RKO (cell line): ENCODE results near the gene TPMT.
A peak's percentile ranks its signal among the peaks of the same experiment; 100 is the strongest.
"Not testable (repeated sequence)": the region's sequence is repeated elsewhere in the genome, so short reads cannot be mapped to it uniquely, and the experiment has no call there.

Source experiments
- DNase-seq: peaks from one replicate; pipeline ENCODE4 v3.0.0-alpha.2; 2016; ENCODE audit warnings: low spot score

TPMT gene

DNA sequence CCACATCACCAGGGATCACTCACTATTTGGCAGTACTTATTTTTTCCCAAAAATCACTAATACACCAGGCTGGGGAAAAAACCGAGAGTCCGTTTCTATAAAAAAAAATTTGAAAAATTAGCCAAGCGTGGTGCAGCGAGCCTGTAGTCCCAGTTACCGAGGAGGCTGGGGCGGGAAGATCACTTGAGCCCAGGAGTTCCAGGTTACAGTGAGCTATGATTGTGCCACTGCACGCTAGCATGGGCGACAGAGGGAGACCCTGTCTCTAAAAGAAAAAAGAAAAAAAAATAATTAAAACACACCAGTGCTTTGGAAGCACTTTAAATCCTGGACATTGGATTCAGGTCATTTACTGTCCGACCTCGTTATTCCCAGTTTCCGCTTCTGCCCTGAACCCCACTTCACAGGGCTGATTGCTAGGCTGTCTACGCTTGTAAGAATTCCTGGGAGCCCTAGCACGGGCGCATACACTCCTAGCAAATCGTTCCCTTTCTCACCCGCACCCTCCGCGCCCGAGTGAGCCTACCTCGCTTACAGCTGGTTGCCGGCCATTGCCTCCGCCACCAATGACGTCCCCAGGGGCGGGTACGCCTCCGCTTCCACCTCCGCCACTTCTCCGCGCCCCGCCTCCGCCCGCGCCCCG is at the start of gene TPMT:
TSS of gene TPMT (minus strand) at position 571 of the 643 bp plus-strand sequence. CDS start 5,950 bp downstream, outside the sequence.
- DNase-seq = peak; percentile 4

DNA sequence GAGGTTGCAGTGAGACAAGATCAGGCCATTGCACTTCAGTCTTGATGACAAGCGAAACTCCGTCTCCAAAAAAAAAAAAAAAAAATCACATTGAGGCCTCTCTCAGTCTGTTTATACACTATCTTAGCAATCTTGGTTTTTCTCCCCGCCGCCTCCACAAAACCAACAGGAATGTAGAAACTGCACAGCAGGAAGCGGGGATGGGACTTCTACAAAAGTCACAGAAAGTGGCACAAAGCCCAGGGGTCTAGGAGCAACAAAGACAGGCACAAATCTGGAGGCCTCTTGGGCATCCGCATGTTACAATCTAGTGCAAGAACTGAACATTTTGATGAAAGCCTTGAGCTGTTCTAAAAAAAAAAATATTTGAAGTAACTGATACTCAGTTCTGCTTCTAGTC is 48.9 kb upstream of the TPMT start:
- DNase-seq = no peak

DNA sequence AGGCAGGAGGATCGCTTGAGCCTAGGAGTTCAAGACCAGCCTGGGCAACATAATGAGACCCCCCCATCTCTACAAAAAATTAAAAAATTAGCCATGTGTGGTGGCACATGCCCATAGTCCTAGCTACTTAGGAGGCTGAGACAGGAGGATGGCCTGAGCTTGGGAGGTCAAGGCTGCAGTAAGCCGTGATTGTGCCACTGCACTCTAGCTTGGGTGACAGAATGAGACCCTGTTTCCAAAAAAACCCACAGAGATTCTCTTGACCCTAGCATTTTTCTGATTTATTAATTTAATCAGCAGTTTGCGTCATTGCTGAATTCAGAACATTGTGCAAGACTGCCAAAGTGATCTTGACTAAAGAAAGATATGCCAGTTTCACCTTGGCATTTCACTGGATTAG is 37.1 kb upstream of the TPMT start:
- DNase-seq = no peak

DNA sequence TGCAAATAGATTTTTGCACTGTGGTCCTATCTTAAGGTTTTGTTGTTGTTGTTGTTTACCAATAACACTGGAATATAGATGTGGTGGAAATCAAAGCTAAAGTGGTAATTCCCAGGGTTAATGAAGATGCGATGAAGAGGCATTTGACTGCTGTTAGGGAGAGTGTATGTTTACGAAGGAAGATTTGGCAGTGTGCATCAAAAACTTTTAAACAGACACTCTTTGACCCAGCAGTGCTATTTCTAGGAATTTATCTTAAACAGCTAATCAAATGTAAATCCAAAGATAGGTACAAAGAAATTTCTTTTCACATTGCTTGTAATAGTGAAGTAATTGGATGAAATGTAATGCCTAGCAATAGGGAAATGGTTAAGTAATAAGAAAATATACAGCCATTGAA is 34.3 kb upstream of the TPMT start:
- no peak for DNase-seq

DNA sequence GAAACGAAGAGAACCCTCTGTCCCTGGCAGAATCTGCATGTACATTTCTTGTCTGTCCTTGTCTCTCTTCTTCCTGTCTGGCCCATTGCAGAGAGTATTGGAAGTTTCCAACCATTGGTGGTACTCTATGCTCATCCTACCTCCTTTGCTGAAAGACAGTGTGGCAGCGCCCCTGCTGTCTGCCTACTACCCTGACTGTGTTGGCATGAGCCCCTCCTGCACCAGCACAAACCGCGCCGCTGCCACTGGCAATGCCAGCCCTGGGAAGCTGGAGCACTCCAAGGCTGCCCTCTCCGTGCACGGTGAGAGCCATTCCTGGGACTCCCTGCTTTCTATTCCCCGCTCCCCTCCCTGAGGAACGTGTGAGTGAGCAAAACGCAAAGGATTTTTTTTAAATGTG is 32.8 kb upstream of the TPMT start:
- DNase-seq = no peak

DNA sequence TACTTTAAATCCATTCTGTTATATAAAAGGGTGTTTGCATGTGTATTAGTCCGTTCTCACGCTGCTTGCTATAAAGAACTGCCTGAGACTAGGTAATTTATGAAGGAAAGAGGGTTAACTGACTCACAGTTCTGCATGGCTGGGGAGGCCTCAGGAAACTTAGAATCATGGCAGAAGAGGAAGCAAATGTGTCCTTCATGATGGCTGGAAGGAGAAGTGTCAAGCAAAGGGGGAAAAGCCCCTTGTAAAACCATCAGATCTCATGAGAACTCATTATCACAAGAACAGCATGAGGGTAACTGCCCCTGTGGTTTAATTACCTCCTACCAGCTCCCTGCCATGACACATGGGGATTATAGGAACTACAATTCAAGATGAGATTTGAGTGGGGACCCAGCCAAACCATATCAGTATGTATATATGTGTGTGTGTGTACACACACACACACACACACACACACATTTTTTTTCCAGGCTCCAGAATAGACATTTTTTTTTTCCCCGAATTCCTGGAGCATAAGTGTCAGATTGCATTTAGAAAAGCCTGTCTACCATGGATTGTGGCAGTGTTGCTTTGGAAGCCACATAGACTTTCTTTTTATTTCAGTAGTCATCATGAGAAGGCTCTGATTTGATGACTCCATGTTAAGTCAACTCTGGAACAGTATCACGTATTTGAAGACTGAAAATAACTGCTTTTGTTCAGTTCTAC is 31.8 kb upstream of the TPMT start:
- DNase-seq = no peak

DNA sequence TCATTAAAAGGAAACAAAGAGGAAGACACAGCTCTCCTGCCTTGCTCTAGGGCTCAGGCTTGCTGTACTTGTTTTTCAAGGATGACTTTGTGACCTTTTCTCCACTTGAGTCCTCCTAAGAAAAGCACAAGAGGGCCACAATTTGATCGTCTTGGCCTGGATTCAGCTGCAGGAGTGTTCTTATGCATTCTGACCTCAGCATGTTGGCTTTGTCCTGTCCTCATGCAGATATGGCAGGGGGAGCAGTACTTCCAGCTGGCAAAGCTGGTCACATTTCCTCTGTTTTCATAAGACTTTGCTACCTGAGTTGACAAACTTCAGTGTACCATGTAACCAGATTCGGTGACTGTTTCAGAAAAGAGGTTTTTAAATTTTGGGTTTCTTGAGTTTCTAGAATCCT is 31.2 kb upstream of the TPMT start:
- no peak for DNase-seq

DNA sequence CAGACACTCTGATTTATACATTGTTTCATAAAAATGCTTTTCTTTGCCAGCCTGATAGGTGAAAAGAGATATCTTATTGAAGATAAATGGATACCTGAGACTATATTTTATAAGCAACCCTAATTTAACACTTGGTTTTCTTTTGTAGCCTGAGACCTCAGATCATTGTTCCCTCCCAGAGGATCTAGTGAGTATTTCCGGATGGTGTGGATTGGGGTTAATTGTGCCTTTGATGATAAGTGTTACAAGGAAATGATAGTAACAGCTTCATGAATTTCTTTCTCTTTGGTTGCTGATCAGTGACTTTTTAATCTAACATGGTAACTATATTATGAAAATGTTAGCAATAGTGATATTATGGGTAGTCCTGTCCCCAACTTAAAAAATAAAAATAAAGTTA is 30.7 kb upstream of the TPMT start:
- no peak for DNase-seq

DNA sequence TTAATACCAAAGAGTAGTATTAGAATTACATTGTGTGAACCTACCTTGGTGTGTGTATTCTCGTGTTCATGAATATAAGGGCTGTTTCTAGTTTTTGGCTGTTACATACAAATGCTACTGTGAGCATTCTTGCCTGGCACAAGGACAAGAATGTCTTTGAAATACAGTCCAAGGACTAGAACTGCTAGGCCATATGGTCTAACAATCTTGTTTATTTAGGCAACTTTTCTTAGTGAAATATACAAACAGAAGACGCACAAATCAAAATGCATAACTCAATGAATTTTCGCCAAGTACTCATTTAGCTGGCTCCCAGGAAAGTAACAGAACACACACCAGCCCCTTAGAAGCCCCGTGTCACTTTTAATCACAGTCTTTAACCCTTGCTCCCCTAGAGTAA is 28.9 kb upstream of the TPMT start:
- DNase-seq = no peak

DNA sequence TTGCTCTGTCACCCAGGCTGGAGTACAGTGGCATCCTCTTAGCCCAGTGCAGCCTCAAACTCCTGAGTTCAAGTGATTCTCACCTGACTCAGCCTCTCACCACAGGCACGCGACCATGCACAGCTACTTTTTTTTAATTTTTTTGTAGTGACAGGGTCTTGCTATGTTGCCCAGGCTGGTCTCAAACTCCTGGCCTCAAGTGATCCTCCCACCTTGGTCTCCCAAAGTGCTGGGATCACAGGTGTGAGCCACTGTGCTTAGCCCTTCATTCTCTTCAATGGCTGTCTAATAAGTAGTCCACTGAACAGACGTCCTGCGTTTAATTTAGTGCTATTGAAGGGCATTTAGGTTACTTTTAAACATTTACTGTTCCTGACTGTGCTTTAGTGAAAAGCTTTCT is 27.7 kb upstream of the TPMT start:
- DNase-seq = no peak

DNA sequence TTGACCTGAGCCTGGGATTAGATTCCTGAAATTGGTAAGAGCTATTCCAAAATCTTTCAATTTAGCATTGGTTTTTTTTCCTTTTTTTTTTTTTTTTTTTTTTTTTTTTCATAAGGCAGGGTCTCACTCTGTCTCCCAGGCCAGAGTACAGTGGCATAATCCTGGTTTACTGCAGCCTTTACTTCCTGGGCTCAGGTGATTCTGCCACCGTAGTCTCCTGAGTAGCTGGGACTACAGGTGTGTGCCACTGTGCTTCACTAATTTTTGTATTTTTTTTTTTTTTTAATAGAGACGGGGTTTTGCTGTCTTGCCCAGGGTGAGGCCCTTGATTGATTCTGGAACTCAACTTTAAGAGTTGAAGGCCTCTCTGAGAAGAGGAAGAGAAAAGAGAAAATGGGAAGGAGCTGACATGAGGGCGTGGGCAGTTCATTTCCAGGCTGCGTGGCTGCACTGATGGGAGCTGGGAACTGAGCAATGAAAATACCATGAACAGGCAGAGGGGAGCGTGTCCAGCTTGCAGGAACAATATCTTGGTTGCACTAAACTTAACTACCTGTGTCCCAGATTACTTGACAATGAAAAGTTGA is 25.0 kb upstream of the TPMT start:
- no peak for DNase-seq

DNA sequence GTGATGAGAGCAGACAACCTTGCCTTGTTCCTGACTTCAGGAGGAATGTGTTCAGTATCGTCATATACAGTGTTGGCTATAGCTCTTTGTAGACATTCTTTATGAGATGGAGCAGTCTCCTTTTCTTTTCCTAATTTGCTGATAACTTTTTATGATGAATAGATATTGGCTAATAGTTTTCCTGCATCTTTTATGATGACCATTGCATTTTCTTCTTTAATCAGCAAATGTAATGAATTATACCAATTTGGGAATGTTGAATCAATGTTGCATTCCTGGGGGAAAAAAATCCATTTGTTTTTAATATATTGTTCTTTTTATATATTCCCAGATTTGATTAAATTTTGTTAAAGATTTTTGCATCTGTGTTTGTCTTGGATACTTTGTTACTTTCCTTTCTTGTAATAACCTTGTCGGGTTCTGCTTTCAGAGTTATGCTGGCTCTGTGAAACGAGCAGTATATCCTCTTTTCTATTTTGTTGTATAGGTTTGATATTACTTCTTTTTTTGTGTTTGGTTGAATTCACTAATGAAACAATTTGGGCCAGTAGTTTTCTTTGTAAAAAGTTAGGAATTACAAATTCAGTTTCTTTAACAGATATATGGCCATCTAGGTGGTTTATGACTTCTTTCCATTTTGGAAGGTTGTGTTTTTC is 24.2 kb upstream of the TPMT start:
- DNase-seq = no peak

DNA sequence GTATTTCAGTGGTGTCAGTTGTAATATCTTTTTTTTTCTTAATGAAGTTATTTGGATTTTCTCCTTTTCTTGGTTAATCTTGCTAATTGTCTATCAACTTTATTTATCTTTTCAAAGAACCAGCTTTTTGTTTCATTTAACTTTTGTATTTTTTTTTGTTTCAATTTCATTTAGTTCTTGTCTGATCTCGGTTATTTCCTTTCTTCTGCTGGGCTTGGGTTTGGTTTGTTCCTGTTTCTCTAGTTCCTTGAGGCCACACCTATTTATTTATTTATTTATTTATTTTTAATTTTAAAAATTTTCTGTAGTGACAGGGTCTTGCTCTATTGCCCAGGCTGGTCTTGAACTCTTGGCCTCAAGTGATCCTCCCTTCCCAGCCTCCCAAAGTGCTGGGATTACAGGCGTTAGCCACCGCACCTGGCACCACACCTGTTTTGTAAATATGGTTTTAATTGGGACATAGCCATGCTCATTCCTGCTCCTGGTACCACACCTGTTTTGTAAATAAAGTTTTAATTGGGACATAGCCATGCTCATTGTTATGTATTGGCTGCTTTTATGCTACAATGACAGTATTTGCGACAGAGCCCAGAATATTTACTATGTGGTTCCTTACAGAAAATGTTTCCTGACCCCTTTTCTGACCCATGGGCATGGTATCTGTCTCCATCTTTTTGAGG is 22.5 kb upstream of the TPMT start:
- DNase-seq = no peak

DNA sequence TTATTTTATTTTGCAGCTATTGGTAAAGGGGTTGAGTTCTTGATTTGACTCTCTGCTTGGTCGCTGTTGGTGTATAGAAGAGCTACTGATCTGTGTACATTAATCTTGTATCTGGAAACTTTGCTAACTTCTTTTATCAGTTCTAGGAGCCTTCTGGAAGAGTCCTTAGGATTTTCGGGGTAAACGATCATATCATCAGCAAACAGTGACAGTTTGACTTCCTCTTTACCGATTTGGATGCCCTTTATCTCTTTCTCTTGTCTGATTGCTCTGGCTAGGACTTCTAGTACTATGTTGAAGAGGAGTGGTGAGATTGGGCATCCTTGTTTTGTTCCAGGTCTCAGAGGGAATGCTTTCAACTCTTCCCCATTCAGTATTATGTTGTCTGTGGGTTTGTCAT is 21.3 kb upstream of the TPMT start:
- DNase-seq = not testable (repeated sequence)

DNA sequence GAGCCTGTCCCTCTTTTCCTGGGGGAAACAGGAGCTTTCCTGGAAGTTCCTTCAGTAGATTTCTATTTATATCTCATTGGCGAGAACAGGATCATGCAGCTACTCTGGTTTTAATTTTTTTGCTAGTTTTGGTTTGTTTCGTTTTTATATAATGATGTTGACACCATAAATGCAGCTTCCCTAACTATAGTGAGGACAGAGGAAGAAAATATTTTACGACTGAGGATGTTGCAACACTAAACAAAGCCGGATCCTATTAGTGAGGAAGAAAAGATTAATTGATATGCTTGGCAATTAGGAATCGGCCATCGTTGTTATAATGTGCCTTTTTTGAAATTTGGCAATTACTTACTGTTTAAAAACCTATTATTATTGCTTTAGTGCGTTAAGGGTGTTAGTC is 17.0 kb upstream of the TPMT start:
- no peak for DNase-seq

DNA sequence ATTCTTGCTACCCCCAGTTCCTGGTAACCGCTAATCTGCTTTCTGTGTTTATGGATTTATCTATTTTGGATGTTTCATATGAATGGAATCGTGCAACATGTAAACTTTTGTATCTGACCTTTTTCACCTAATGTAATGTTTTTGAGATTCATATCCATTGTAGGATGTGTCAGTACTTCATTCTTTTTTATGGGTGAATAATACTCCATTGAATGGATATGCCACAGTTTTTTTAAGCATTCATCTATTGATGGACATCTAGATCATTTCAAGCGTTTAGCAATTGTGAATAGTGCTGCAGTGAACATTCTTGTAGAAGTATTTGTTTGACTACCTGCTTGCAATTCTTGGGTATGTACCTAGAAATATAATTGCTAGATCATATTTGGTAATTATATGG is 13.4 kb upstream of the TPMT start:
- DNase-seq = no peak

DNA sequence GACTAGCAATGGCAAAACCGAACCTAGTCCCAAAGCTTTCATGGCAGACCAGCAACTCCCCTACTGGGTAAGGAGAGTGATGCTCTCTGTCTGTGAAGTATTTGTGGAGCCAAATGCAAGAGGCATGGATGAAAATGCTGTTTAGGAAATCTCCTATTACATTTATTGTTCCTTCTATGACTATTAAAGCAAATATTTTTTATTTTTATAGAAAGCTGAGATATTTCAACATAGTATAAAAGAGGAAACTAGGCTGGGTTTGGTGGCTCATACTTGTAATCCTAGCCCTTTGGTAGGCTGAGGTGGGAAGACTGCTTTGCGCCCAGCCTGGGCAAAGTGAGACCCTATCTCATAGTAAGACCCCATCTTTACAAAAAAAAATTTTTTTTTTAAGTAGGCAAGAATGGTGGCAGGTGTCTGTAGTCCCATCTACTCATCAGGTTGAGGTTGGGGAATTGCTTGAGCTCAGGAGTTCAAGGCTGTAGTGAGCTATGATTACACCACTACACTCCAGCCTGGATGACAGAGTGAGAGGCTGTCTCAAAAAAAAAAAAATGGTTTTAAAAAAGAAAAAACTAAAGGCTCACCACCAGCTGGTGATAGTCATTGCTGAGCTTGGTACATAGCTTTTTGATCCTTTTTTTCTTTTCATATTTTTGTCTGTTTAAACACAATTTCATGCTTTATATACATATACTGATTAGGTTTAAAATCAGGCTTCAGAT is 11.6 kb upstream of the TPMT start:
- no peak for DNase-seq

DNA sequence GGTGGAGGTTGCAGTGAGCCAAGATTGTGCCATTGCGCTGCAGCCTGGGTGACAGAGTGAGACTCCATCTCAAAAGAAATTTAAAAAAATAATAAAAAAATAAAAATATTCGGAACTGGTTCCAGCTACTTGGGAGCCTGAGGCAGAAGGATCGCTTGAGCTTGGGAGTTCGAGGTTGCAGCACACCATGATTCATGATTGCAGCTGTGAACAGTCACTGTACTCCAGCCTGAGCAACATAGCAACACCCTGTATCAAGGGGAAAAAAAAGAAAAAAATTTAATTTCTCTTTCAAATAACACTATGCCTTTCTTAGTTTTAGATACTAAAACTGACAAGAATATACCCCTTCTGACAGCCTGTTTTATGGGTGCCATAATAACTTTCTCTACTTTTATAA is 10.9 kb upstream of the TPMT start:
- DNase-seq = peak; percentile 24

DNA sequence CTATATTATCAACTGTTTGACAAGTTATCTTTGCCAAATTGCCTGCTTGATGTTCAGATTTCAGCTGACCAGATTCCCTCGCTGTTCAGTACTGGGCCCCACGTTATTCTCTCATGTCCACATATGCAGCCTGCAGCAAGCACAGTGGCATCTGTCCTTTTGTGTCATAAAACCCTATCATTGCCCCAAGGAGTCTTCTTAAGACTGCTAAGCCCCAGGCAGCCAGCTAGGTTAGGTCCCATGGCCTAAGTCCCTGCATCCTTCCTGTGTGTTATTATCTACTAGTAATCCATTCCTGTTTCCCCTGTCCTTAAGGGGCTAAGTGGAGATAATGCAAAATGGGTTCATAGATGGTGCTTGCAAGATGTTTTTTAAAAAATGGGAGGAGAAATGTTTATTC is 7.5 kb upstream of the TPMT start:
- no peak for DNase-seq

DNA sequence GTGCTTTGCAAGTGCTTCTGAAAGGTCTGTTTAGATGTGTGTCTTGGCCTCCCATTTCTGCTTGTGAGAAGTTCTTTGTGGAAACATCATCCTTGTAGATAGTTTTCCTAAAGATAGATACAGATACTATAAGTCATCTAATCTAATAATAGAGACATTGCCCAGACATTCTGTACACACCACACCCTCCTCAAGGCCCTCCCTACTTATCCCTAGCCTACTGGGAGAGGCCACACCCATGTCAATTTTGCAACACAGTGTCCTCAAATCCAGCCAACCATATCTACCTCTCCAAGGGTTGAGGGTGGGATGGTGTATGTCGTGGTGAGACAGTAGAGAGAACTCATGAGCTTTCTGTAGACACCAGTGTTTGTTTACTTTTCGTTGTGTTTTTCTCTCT is 6.6 kb upstream of the TPMT start:
- DNase-seq = no peak

DNA sequence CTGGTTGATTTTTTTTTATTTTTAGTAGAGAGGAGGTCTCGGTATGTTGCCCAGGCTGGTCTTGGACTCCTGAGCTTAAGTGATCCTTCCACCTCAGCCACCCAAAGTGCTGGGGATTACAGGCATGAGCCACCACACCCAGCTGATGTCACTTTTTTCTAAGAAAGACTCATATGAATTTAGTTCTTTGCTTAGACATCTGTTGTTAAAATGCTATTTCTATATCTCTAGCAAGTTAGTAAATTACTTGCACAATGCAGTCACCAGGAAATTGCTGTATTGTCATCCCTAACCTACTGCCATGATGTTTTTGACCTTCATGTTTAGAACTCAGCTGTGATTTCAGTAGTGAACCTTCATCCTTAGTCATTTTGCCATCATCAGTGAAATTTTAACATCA is 6.0 kb upstream of the TPMT start:
- DNase-seq = no peak

DNA sequence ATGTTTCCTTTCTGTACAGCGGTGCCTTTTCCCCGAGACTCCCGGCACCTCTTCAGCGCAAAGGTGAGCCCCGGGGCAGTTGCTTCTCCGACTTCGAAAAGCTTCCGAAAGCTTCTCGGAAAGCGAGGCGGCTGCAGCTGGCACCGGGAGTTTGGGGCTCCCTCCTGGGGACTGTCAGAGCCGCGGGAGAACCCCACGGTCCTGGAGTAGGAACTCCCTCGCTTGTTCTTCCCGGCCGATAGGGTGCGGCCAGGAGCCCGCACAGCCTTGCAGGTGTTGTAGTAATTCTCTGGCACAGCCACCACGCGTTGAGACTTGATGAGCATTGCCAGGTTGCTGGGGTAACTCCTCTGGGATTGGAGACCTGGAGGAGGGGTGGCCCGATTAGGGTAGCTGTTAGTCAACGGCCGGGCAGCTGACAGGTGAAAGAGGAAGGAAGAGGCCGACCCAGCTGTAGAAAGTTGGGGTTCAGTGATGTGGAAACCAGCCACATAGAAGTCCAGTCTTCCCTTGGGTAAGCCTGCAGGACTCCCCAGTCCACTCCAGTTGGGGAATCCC is 1.1 kb upstream of the TPMT start:
- peak; percentile 84 for DNase-seq
